ENCODE data around the gene RPL37.
"Not testable (repeated sequence)": the region's sequence is repeated elsewhere in the genome, so short reads cannot be mapped to it uniquely, and the experiment has no call there.

RPL37 gene

GRCh38 chr5:40834849-40835787, at the start of gene RPL37:
TSS of gene RPL37 (minus strand) at chr5:40835222. CDS start at chr5:40835185, 37 bp downstream.
- peak; percentile 98 for DNase-seq (ENCODE audit: low read depth)

DNA sequence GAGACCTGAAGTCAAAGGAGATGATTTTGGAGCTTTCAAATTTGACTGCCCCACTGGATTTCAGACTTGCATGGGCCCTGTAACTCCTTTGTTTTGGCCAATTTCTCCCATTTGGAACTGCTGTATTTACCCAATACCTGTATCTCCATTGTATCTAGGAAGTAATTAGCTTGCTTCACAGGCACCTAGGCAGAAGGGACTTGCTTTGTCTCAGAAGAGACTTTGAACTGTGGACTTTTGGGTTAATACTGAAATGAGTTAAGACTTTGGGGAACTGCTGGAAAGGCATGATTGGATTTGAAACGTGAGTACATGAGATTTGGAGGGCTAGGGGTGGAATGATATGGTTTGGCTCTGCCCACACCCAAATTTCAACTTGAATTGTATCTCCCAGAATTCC, 48.0 kb upstream of the RPL37 start:
- DNase-seq (ENCODE audit: low read depth), result not testable (repeated sequence)

- no peak for DNase-seq (ENCODE audit: low read depth)
These were observed 47.3 kb upstream of the RPL37 start for GRCh38 chr5:40882291-40882690.

DNA sequence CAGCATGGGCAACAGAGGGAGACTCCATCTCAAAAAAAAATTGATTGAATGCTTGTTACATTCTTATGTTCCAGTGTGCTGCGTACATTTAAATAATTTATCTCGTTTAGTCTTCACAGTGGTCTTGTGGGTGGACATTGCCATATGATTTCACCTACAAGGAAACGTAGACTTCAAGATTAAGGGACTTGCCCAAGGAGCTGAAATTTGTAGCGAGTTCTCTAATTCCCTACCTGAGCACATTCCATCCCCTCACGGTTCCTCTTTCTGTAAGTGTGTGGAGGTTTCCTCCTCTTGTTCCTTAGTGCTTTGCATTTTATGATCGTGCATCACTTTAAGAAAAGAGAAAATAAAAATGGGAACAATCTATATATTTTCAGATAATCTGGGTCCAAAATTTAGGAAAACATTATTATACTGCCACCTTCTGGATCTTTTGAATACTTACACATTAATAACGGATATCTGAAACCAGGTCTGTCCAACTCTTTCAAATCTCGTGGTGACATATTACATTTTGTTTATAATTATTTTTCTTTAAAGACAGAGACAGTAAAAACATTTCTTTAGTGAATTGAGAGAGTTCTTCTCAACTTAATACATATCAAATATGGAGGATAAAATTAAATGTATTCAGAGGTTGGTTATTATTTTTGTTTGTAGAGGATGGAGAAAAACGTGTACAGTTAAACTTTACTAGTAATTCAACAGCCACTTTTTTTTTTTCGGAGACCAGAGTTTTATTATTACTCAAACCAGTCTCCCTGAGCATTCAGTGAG, 44.3 kb upstream of the RPL37 start:
- DNase-seq (ENCODE audit: low read depth), result peak; percentile 40

DNA sequence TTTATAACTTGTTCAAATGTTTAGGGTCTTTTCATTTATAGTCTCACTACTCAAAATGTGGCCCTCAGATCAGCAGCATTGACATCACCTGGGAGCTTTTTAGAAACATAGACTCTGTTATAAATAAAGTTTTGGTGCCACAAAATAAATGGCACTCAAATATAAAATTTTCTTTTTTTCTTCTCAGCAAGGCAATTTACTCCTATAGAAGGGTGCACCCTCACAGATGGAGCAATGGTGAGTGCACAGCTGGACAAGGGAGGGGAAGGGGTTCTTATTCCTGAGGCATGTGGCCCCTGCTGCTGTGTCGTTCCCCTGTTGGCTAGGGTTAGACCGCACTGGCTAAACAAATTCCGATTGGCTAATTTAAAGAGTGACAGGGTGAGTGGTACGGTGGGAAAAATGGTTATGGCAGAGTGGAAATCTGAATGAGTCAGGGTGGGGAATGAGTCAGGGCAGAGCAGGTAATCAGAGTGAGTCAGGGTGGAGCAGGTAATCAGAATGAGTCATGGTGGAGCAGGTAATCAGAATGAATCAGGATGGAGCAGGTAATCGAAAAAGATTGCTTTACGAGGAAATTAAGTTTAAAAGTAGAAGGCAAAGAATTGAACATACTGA, 42.5 kb upstream of the RPL37 start:
- no peak for DNase-seq (ENCODE audit: low read depth)

- DNase-seq (ENCODE audit: low read depth), result no peak
These were observed 40.9 kb upstream of the RPL37 start for GRCh38 chr5:40875958-40876357.

- no peak for DNase-seq (ENCODE audit: low read depth)
These were observed 38.4 kb upstream of the RPL37 start for GRCh38 chr5:40873286-40873880.

DNA sequence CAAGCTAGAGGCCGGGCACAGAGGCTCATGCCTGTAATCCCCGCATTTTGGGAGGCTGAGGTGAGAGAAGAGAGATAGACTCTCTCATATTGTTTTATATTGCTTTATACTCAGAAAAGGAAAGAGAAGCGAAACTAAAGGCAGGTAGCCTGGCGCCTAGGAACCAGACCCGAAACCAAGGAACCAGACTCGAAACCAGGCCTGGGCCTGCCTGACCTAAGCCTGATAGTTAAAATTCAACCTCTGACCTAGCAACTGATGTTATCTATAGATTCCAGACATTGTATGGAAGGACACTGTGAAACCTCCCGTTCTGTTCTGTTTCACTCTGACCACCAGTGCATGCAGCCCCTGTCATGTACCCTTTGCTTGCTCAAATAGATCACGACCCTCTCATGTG, 37.2 kb upstream of the RPL37 start:
- DNase-seq (ENCODE audit: low read depth), result not testable (repeated sequence)

GRCh38 chr5:40871177-40871576, 36.2 kb upstream of the RPL37 start:
- DNase-seq (ENCODE audit: low read depth), result peak; percentile 2

GRCh38 chr5:40869384-40869783, 34.4 kb upstream of the RPL37 start:
- no peak for DNase-seq (ENCODE audit: low read depth)

GRCh38 chr5:40866844-40867243, 31.8 kb upstream of the RPL37 start:
- no peak for DNase-seq (ENCODE audit: low read depth)

DNA sequence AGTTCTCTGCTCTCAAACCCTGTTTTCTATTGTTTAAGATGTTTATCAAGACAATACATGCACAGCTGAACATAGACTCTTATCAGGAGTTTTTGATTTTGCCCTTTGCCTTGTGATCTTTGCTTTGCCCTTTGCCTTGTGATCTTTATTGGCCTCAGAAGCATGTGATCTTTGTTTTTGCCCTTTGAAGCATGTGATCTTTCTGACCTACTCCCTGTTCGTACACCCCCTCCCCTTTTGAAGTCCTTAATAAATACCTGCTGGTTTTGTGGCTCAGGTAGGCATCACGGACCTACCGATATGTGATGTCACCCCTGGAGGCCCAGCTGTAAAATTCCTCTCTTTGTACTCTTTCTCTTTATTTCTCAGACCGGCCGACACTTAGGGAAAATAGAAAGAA, 30.0 kb upstream of the RPL37 start:
- not testable (repeated sequence) for DNase-seq (ENCODE audit: low read depth)

GRCh38 chr5:40860711-40861110, 25.7 kb upstream of the RPL37 start:
- DNase-seq (ENCODE audit: low read depth), result no peak

DNA sequence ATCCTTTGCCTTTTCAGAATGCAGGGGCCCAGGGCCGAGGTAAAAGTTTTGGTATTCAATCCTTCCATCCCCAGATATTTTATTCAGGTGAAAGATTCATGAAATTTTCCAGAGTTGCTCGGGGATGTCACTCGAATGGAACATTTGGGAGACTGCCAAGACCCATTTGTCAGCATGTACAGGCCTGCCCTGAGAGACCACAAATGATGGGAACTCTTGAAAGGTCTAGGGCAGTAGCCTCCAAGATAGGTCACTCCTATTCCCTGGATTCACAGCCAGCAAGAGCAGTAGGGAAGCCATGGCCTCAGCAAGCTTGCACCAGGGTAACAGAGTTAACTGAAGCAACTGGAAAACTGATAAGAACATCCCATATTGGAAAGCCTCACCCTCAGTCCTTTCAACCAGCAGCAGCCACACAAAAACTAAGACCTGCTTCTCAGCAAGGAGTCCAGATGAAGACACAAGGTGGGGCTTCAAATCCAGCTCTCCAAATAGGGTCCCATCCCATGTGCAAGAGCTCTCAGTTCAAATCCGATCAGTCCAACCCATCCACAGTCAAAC, 18.7 kb upstream of the RPL37 start:
- no peak for DNase-seq (ENCODE audit: low read depth)

DNA sequence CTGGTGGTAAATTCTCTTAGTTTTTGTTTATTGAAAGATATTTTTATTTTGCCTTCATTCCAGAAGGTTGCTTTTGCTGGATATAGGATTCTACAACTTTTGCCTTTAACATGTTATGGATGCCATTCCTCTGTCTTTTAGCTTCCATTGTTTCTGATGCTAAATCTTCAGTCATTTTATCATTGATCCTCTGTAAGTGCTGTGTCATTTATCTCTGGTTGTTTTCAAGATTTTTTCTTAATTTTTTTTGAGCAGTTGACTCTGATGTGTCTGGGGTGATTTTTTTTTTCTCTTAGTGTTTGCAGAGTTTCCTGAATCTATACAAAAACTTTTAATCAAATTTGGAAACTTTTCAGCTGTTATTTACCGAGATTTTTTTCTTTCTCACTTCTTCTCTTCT, 12.5 kb upstream of the RPL37 start:
- DNase-seq (ENCODE audit: low read depth), result no peak

DNA sequence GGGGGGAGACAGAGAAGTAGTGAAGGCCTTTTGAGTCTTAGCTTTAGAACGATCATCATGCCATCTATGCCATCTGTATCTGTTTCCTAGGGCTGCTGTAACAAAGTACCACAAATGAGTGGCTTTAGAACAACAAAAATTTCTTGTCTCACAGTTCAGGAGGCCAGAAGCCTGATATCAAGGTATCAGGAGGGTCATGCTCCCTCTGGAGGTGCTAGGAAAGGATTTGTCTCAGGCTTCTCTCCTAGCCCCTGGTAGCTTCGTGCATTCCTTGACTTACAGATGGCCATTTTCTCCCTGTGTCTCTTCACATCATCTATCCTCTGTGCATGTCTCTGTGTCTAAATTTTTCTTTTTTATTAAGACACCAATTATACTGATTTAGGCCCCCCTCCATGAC, 11.3 kb upstream of the RPL37 start:
- DNase-seq (ENCODE audit: low read depth), result no peak

- no peak for DNase-seq (ENCODE audit: low read depth)
These were observed 9.5 kb upstream of the RPL37 start for GRCh38 chr5:40844565-40844964.

- no peak for DNase-seq (ENCODE audit: low read depth)
These were observed 7.3 kb upstream of the RPL37 start for GRCh38 chr5:40842351-40842750.

- no peak for DNase-seq (ENCODE audit: low read depth)
These were observed 6.2 kb upstream of the RPL37 start, which contains the start of gene CARD6 for GRCh38 chr5:40841068-40841805. TSS of gene CARD6 (plus strand) at chr5:40841367. CDS start at chr5:40841383, 16 bp downstream.

DNA sequence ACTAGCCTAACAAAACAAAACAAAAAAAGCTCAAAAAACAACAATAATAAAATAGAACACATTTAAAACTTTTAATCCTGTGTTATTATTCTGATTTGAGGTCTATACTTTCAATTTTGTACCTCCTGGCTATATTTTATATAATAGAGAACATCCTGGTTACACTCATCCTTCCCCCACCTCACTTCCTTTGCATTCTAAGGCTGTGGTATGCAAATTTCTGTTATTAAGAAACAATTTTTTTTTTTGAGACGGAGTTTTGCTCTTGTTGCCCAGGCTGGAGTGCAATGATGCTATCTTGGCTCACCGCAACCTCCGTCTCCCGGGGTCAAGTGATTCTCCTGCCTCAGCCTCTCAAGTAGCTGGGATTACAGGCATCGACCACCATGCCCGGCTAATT, 3.1 kb upstream of the RPL37 start:
- no peak for DNase-seq (ENCODE audit: low read depth)

DNA sequence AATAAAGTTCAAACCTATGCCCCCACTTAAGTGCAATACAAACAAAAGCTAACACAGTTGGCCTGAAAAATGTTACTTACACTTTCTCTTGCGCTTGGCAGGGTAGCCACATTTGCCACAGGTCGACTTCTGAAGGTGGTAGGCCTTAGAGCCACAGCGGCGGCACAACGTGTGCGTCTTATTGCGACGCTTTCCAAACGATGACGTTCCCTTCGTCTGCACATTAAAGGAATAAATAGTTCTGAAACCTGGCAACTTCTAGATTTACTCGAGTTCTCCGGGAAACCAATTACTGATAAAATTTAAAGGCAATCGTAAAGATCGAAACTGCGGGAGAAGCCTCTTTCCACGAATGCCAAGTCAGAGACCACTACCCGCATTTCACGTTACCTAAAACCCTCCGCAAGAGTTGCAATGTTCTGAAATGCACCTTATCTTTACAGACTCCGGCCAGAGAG, 602 bp downstream of the RPL37 start:
- DNase-seq (ENCODE audit: low read depth), result peak; percentile 41

Data from EH (cell line).